SU-DHL-6 (cell line): ENCODE results near the gene RPTOR.
A peak's percentile ranks its signal among the peaks of the same experiment; 100 is the strongest.

Experiments used
- H2AFZ ChIP-seq: fragments of 200-600 bp; sonication (generic); 2 replicates; pipeline ENCODE4 v1.6.1; 2014; ENCODE audit warnings: low read depth, mild to moderate bottlenecking, moderate library complexity, mixed read lengths, antibody characterized with exemption, low read length; ENCODE audit not compliant: severe bottlenecking
- H3F3A ChIP-seq: fragments of 200-600 bp; shearing (Covaris generic); 2 replicates; pipeline ENCODE4 v1.6.0; 2016; ENCODE audit warnings: antibody characterized with exemption, mild to moderate bottlenecking; ENCODE audit not compliant: insufficient read depth
- H3K27ac ChIP-seq: fragments of 200-600 bp; sonication (generic); 2 replicates; pipeline ENCODE4 v1.5.1; 2016; ENCODE audit warnings: low read depth, mild to moderate bottlenecking, low read length, moderate library complexity, mixed read lengths
- H3K27me3 ChIP-seq: fragments of 200-600 bp; sonication (generic), shearing (Covaris generic); 2 replicates; pipeline ENCODE4 v1.6.0; 2014; ENCODE audit warnings: mild to moderate bottlenecking, low read length
- H3K36me3 ChIP-seq: fragments of 200-600 bp; sonication (generic); 2 replicates; pipeline ENCODE4 v1.6.1; 2014; ENCODE audit warnings: mild to moderate bottlenecking, low read length, mixed read lengths
- H3K4me2 ChIP-seq: fragments of 300-600, 200-600 bp; shearing (Covaris generic), sonication (generic); 2 replicates; pipeline ENCODE4 v1.6.0; 2014; ENCODE audit warnings: low read length, low read depth, mild to moderate bottlenecking; ENCODE audit not compliant: poor library complexity, severe bottlenecking
- H3K4me3 ChIP-seq: fragments of 200-600 bp; sonication (generic); 2 replicates; pipeline ENCODE4 v1.5.1; 2014; ENCODE audit warnings: antibody characterized with exemption, low read length, mild to moderate bottlenecking, mixed read lengths; ENCODE audit not compliant: insufficient read depth, poor library complexity, severe bottlenecking
- H3K79me2 ChIP-seq: fragments of 200-600 bp; sonication (generic); 2 replicates; pipeline ENCODE4 v1.6.1; 2014; ENCODE audit warnings: mild to moderate bottlenecking, low read length, moderate library complexity; ENCODE audit not compliant: insufficient read depth
- H3K9ac ChIP-seq: fragments of 200-600 bp; sonication (generic); 2 replicates; pipeline ENCODE4 v1.7.0; 2014; ENCODE audit warnings: mild to moderate bottlenecking, low read length
- H3K9me2 ChIP-seq: fragments of 200-600 bp; sonication (generic); replicated peaks from 2 replicates; pipeline ENCODE4 v1.6.1; 2014; ENCODE audit warnings: low read length; ENCODE audit not compliant: insufficient read depth
- H3K9me3 ChIP-seq: fragments of 200-600 bp; sonication (generic); 2 replicates; pipeline ENCODE4 v1.6.1; 2014; ENCODE audit warnings: low read length, mixed read lengths; ENCODE audit not compliant: insufficient read depth
- H4K20me1 ChIP-seq: fragments of 200-600 bp; sonication (generic); 2 replicates; pipeline ENCODE4 v1.6.1; 2014; ENCODE audit warnings: low read depth, mild to moderate bottlenecking, antibody characterized with exemption, low read length, moderate library complexity, mixed read lengths
- CTCF ChIP-seq: fragments of 200-600 bp; sonication (generic); IDR thresholded peaks from one replicate; pipeline ENCODE4 v1.5.1; 2017; ENCODE audit warnings: antibody characterized with exemption, mild to moderate bottlenecking, low read length, moderate library complexity; ENCODE audit not compliant: insufficient read depth, poor library complexity, severe bottlenecking
- EZH2phosphoT487 ChIP-seq: fragments of 200-600 bp; sonication (generic), shearing (Covaris generic); conservative IDR thresholded peaks from 2 replicates; pipeline ENCODE4 v1.6.1; 2018; ENCODE audit warnings: mild to moderate bottlenecking, antibody characterized with exemption, low read length, moderate library complexity, mixed read lengths

The RPTOR gene

GRCh38 chr17:80970044-80970761 is 425.6 kb downstream of the RPTOR start:
- H3K36me3 ChIP-seq = no peaks in the 10 kb centered on the region

GRCh38 chr17:80970762-80971703 is 426.4 kb downstream of the RPTOR start:
- H3K9me2 ChIP-seq = no peaks in the 10 kb centered on the region
- no peaks in the 10 kb centered on the region for H3K36me3 ChIP-seq
- no peaks in the 10 kb centered on the region for H3K79me2 ChIP-seq
- no peaks in the 10 kb centered on the region for H3K9me3 ChIP-seq
- H2AFZ ChIP-seq = no peak overlapping the region
- no peak overlapping the region for H3K27ac ChIP-seq
- H4K20me1 ChIP-seq = no peaks in the 10 kb centered on the region
- TF ChIP-seq CTCF (peak; percentile 13), EZH2phosphoT487 (no peak)
- no peaks in the 10 kb centered on the region for H3F3A ChIP-seq
- H3K4me2 ChIP-seq = no peak overlapping the region
- H3K4me3 ChIP-seq = no peak overlapping the region
- no peak overlapping the region for H3K9ac ChIP-seq
- no peaks in the 10 kb centered on the region for H3K27me3 ChIP-seq

More at GRCh38 chr17:80970044-80970761, 425.6 kb downstream of the RPTOR start:
- Histone ChIP-seq H3K27me3 (no peaks in the 10 kb centered on the region), H3K9me3 (no peaks in the 10 kb centered on the region), H3F3A (no peaks in the 10 kb centered on the region), H3K4me3 (no peak overlapping the region), H3K9me2 (no peaks in the 10 kb centered on the region), H3K9ac (no peak overlapping the region), H3K4me2 (no peak overlapping the region), H3K79me2 (no peaks in the 10 kb centered on the region), H3K27ac (no peak overlapping the region), H2AFZ (no peak overlapping the region), H4K20me1 (no peaks in the 10 kb centered on the region)
- TF ChIP-seq EZH2phosphoT487 (no peak), CTCF (peak; percentile 43)

GRCh38 chr17:80971704-80972304 is 427.2 kb downstream of the RPTOR start:
- H3K27me3 ChIP-seq = no peaks in the 10 kb centered on the region
- no peaks in the 10 kb centered on the region for H3K36me3 ChIP-seq
- H3K4me3 ChIP-seq = no peak overlapping the region
- no peak overlapping the region for H3K27ac ChIP-seq
- no peaks in the 10 kb centered on the region for H4K20me1 ChIP-seq
- no peaks in the 10 kb centered on the region for H3K9me2 ChIP-seq
- H3K9me3 ChIP-seq = no peaks in the 10 kb centered on the region
- H3K79me2 ChIP-seq = no peaks in the 10 kb centered on the region
- H2AFZ ChIP-seq = no peak overlapping the region
- H3K9ac ChIP-seq = no peak overlapping the region
- H3K4me2 ChIP-seq = no peak overlapping the region
- TF ChIP-seq EZH2phosphoT487 (no peak), CTCF (no peak)
- no peaks in the 10 kb centered on the region for H3F3A ChIP-seq
